Thyroid gland (tissue), 4 donors: Measurements from ENCODE around the gene SRP68. TPM values are rescaled to one million over a fixed set of nuclear protein-coding genes. Genes with fewer than 3 reads are reported as not detected.

ENCODE experiments used
- DNase-seq, 2 donors: peaks; one replicate each; pipeline ENCODE4 v3.0.0-alpha.2; 2019
- H3K27ac ChIP-seq, 3 donors: fragments of 200-600 bp; sonication (generic); 1 replicate in 2 of 3; 2 replicates in 1 of 3; pipeline ENCODE4 v1.5.1; 2016 to 2019; ENCODE audit warnings: mild to moderate bottlenecking in 1 of 3, moderate library complexity in 1 of 3
- H3K27me3 ChIP-seq: fragments of 200-600 bp; sonication (generic); one replicate; pipeline ENCODE4 v1.5.1; 2019
- H3K36me3 ChIP-seq, 2 donors: fragments of 200-600 bp; sonication (generic); one replicate each; pipeline ENCODE4 v1.5.1; 2016 to 2019
- H3K4me1 ChIP-seq, 2 donors: fragments of 200-600 bp; sonication (generic); one replicate each; pipeline ENCODE4 v1.5.1; 2017 to 2019
- H3K4me3 ChIP-seq, 3 donors: fragments of 200-600 bp; sonication (generic); replicated peaks in 1 of 3; 1 replicate in 2 of 3; 2 replicates in 1 of 3; pipeline ENCODE4 v1.5.1; 2016; ENCODE audit warnings: mild to moderate bottlenecking in 1 of 3
- H3K9me3 ChIP-seq: fragments of 200-600 bp; sonication (generic); one replicate; pipeline ENCODE4 v1.5.1; 2017
- POLR2A ChIP-seq, 2 donors: fragments of 450-650 bp; IDR thresholded peaks; one replicate each; pipeline ENCODE4 v1.6.1; 2017; ENCODE audit warnings: antibody characterized with exemption in 2 of 2, mild to moderate bottlenecking in 2 of 2, moderate library complexity in 1 of 2
- WGBS, 2 donors: methylation state at CpG; one replicate each; pipeline ENCODE4 v1.1.5; 2017; 5-methylcytosine and 5-hydroxymethylcytosine counted together
- intact Hi-C: fragments of 100-400 bp; cut with DNase I; formaldehyde crosslinking; loops from one replicate; pipeline ENCODE4 v1.15.1; 2023
- total RNA-seq, 4 donors: library from RNA; depleted of rRNA; stranded (reverse); fragments of >200 nt; gene quantifications; one replicate each; pipeline ENCODE4 v1.2.3, GENCODE V29; 2016
- TF ChIP-seq, protein P1 (sequence below), 6 experiments: fragments of 200-600 bp in 3 of 6; fragments of 450-650 bp in 3 of 6; sonication (generic) in 3 of 6; IDR thresholded peaks; one replicate each; pipeline ENCODE4 v1.5.1; 2016 to 2019; ENCODE audit warnings: antibody characterized with exemption in 6 of 6, mild to moderate bottlenecking in 2 of 6, inconsistent platforms in 1 of 6, moderate library complexity in 1 of 6

SRP68 gene
- total RNA-seq, 4 donors from 2014 or later = 48.2 to 67.0 (median 54.5) TPM

DNA sequence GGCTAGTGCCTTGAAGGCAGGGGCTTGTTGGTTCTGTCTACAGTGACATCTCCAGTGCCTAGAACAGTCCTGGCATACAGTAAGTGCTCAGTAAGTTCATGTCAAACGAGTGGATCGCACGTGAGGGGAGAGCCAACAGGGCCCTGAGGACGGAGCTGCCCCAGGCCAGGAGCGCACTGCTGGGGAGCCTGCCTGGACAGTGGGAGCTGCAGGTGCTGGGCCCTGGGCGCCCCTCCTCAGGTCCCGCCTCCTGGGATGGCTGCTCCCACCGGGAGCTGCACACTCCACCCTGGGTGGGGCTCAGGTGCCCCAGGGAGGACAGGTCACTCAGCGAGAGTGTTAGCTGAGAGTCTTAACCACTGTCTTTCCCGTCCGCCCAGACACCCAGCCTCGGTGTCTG is 47.0 kb downstream of the SRP68 start:
- no peaks in the 10 kb centered on the region for H3K27me3 ChIP-seq
- peaks cover 9 to 11% of the 10 kb centered on the region in 2 donors for H3K4me1 ChIP-seq
- H3K27ac ChIP-seq = no peak overlapping the region
- intact Hi-C loops = no loop called here
- no peak for DNase-seq
- peaks cover 0 to 3% of the 10 kb centered on the region in 2 donors for H3K36me3 ChIP-seq
- TF ChIP-seq, protein P1, sequence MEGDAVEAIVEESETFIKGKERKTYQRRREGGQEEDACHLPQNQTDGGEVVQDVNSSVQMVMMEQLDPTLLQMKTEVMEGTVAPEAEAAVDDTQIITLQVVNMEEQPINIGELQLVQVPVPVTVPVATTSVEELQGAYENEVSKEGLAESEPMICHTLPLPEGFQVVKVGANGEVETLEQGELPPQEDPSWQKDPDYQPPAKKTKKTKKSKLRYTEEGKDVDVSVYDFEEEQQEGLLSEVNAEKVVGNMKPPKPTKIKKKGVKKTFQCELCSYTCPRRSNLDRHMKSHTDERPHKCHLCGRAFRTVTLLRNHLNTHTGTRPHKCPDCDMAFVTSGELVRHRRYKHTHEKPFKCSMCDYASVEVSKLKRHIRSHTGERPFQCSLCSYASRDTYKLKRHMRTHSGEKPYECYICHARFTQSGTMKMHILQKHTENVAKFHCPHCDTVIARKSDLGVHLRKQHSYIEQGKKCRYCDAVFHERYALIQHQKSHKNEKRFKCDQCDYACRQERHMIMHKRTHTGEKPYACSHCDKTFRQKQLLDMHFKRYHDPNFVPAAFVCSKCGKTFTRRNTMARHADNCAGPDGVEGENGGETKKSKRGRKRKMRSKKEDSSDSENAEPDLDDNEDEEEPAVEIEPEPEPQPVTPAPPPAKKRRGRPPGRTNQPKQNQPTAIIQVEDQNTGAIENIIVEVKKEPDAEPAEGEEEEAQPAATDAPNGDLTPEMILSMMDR (IDR thresholded peaks at IDR 0.05) = no peak
- TF ChIP-seq POLR2A (IDR thresholded peaks at IDR 0.05) = no peak
- no peak overlapping the region for H3K4me3 ChIP-seq
- 90 to 95% methylated on average over 6 to 8 of the region's 12 CpGs for WGBS, 2 donors
- no peaks in the 10 kb centered on the region for H3K9me3 ChIP-seq

DNA sequence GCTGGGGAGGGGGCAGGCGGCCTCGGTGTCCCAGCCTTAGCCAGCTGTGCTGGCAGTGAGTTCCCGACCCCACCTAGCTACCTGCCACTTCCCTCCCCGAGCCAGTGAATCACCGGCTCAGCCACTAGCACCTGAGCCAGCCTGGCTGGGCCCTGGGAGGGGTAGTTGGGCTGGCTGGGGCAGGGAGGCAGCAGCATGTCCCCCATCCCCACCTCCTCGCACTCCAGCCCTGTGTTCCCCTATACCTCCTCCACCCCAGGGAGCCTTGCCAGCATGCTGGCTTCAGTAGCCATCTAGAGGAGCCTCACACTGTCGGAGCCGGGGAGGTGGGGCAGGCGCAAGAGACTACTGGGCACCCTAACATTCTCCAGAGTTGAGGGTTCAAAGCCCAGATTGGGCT is 48.0 kb downstream of the SRP68 start:
- 76 to 93% methylated on average over 7 of the region's 9 CpGs for WGBS, 2 donors
- H3K36me3 ChIP-seq = peaks cover 0 to 3% of the 10 kb centered on the region in 2 donors
- DNase-seq = no peak
- no peak overlapping the region for H3K4me3 ChIP-seq
- H3K27ac ChIP-seq = no peak overlapping the region
- peaks cover 9 to 11% of the 10 kb centered on the region in 2 donors for H3K4me1 ChIP-seq
- H3K9me3 ChIP-seq = no peaks in the 10 kb centered on the region
- TF ChIP-seq, protein P1 (IDR thresholded peaks at IDR 0.05) = no peak
- TF ChIP-seq POLR2A (IDR thresholded peaks at IDR 0.05) = no peak
- intact Hi-C loops = no loop called here
- no peaks in the 10 kb centered on the region for H3K27me3 ChIP-seq

DNA sequence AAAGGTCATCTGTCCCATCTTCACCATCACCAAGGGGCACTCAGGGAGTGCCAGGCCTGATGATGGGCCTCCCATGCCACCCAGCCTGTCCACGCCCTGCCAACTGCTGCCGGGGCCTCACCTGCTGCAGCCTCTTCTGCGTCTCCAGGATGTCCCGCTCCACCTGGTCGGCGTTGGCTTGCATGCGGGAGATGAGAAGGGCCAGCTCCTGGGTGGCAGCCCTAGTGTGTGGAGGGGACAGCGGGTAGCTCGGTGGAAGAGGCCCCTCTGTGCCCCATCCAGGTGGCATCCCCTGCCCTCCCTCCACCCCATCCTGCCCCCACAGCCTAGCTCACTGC is 48.4 kb downstream of the SRP68 start:
- Histone ChIP-seq H3K36me3 (peaks cover 0 to 3% of the 10 kb centered on the region in 2 donors), H3K9me3 (no peaks in the 10 kb centered on the region), H3K27ac (no peak overlapping the region), H3K27me3 (no peaks in the 10 kb centered on the region), H3K4me3 (no peak overlapping the region), H3K4me1 (peaks cover 9 to 11% of the 10 kb centered on the region in 2 donors)
- TF ChIP-seq POLR2A (IDR thresholded peaks at IDR 0.05) = no peak
- TF ChIP-seq, protein P1 (IDR thresholded peaks at IDR 0.05) = no peak
- intact Hi-C loops = no loop called here
- DNase-seq = no peak
- WGBS, 2 donors = 88 to 93% methylated on average over 5 to 9 of the region's 9 CpGs

DNA sequence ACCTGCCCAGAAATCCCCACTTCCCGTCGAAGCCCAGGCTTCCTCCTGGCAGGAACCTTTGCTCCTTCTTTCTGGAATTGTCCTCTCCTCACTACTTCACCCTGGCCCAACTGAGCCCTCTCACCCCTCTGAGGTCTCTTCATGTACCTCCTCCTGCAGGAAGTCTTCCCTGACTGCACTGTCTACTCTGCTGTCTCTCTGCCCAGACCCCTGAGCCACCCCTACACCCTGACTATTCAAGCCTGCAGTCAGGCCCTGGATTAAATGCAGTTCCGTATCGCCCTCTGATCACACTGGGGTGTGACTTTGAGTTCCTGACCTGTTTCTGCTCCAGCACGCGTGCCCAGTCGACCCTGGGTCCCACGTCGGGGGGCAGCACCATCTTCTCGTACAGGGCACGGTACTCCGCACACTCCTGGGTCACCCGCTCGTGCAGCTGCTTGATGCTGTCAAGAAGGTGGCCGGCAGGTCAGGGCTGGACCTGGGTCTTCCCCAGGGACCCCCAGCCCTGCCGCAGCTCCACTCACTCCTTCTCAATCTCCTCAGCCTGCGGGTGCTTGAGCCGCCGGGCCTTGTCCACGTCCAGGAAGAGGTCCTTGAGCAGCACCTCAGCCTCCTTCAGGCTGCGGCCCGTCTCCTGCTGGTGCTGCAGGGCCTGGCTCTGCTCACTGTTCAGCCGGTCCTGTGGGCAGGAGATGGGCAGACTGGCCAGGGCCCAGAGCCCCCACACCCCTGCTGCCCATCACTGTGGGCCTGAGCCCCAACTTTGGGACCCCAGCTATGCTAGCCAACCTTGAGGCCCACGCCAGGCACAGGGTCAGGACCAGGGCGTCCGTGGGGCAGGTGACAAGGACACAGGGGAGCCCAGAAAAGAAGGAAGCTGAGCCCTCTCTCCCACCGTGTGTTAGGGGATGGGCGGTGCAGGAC is 49.1 kb downstream of the SRP68 start:
- peaks cover 0 to 3% of the 10 kb centered on the region in 2 donors for H3K36me3 ChIP-seq
- intact Hi-C loops = no loop called here
- no peak for DNase-seq
- WGBS, 2 donors = 90 to 91% methylated on average over 17 to 24 of the region's 28 CpGs
- H3K4me3 ChIP-seq = no peak overlapping the region
- no peaks in the 10 kb centered on the region for H3K27me3 ChIP-seq
- H3K4me1 ChIP-seq = peaks cover 9 to 11% of the 10 kb centered on the region in 2 donors
- no peak overlapping the region for H3K27ac ChIP-seq
- no peak for TF ChIP-seq POLR2A (IDR thresholded peaks at IDR 0.05)
- TF ChIP-seq, protein P1 (IDR thresholded peaks at IDR 0.05) = no peak
- H3K9me3 ChIP-seq = no peaks in the 10 kb centered on the region

DNA sequence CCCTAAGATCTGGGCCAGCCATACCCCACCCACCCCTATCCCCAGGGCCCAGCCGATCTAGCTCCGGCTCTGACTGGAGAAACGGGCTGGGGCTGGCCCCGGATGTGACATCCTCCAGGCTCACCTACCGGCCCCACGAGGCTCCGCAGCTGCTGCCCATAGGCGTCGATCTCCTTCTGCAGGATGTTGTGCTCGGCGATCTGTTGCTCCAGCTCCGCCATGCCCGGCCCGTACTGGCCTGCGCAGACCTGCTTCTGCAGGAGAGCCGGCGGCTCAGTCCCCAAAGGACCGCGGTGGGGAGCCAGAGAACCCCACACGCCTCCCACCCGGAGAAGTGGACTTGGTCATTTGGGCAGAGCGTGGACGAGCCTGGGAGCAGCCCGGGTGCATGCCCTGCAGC is 50.0 kb downstream of the SRP68 start:
- Histone ChIP-seq H3K4me1 (peaks cover 5% of the 10 kb centered on the region in 2 donors), H3K36me3 (peaks cover 0 to 5% of the 10 kb centered on the region in 2 donors), H3K9me3 (no peaks in the 10 kb centered on the region), H3K27ac (no peak overlapping the region), H3K27me3 (no peaks in the 10 kb centered on the region), H3K4me3 (no peak overlapping the region)
- intact Hi-C loops = no loop called here
- DNase-seq = no peak
- TF ChIP-seq POLR2A (IDR thresholded peaks at IDR 0.05) = no peak
- TF ChIP-seq, protein P1 (IDR thresholded peaks at IDR 0.05) = no peak
- WGBS, 2 donors = 86% methylated on average over 22 of the region's 24 CpGs; no CpG with 5 or more reads in 1 of the 2 donors
